PFSK-1 (cell line): ENCODE results near the gene ACOXL.

Experiments used
- POLR2AphosphoS5 ChIP-seq: IDR thresholded peaks from 2 replicates; pipeline ENCODE4 v1.6.1; 2012; ENCODE audit warnings: low read depth, mild to moderate bottlenecking, control low read depth, low read length, moderate library complexity
- SIN3A ChIP-seq: IDR thresholded peaks from 2 replicates; pipeline ENCODE4 v1.6.1; 2012; ENCODE audit warnings: mild to moderate bottlenecking, low read length, moderate library complexity, borderline replicate concordance; ENCODE audit not compliant: insufficient read depth
- TAF1 ChIP-seq: IDR thresholded peaks from 2 replicates; pipeline ENCODE4 v1.6.1; 2012; ENCODE audit warnings: low read length, control low read depth, borderline replicate concordance; ENCODE audit not compliant: insufficient read depth
- TF ChIP-seq, protein P1 (sequence below), 2 experiments: IDR thresholded peaks; 2 replicates each; pipeline versions ENCODE4 v1.6.1 to v1.8.0; 2011 to 2012; ENCODE audit warnings: low read depth in 2 of 2, low read length in 2 of 2, control low read depth in 1 of 2, inconsistent platforms in 1 of 2, mild to moderate bottlenecking in 1 of 2, moderate library complexity in 1 of 2; ENCODE audit not compliant: insufficient read depth in 1 of 2

DNA sequence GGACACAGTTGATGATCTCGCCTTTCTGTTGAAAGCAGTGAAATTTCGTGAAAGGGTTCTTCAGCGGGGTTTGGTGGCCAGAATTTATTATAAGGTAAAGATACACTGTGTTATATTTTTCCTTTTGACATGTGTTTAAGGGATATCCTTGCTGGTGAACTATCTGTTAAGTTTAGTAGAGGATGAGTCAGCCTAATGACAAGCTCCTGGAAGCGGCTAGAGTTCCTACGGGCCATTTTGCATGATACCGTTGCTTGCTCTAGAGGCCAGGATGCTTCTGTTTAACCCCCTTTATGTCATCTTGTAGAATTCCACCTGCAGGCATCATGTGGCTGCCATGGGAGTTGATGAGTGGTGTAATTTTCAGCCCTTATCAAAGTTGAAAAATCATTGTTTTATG, 263.5 kb downstream of the ACOXL start:
- no peak for TF ChIP-seq POLR2AphosphoS5
- no peak for TF ChIP-seq TAF1
- no peak for TF ChIP-seq SIN3A
- TF ChIP-seq, protein P1, sequence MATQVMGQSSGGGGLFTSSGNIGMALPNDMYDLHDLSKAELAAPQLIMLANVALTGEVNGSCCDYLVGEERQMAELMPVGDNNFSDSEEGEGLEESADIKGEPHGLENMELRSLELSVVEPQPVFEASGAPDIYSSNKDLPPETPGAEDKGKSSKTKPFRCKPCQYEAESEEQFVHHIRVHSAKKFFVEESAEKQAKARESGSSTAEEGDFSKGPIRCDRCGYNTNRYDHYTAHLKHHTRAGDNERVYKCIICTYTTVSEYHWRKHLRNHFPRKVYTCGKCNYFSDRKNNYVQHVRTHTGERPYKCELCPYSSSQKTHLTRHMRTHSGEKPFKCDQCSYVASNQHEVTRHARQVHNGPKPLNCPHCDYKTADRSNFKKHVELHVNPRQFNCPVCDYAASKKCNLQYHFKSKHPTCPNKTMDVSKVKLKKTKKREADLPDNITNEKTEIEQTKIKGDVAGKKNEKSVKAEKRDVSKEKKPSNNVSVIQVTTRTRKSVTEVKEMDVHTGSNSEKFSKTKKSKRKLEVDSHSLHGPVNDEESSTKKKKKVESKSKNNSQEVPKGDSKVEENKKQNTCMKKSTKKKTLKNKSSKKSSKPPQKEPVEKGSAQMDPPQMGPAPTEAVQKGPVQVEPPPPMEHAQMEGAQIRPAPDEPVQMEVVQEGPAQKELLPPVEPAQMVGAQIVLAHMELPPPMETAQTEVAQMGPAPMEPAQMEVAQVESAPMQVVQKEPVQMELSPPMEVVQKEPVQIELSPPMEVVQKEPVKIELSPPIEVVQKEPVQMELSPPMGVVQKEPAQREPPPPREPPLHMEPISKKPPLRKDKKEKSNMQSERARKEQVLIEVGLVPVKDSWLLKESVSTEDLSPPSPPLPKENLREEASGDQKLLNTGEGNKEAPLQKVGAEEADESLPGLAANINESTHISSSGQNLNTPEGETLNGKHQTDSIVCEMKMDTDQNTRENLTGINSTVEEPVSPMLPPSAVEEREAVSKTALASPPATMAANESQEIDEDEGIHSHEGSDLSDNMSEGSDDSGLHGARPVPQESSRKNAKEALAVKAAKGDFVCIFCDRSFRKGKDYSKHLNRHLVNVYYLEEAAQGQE (IDR thresholded peaks at IDR 0.05; ENCODE audit: insufficient read depth in 1 of 2, low read depth in 2 of 2, low read length in 2 of 2): no peak
